Hepatocyte (in vitro differentiated cells): Measurements from ENCODE around the gene DEXI. TPM values are rescaled to one million over a fixed set of nuclear protein-coding genes. Genes with fewer than 3 reads are reported as not detected.

Experiments
- DNase-seq: peaks from one replicate; pipeline ENCODE4 v3.0.0-alpha.2; 2016; ENCODE audit warnings: low spot score
- H2AFZ ChIP-seq: fragments of 200-600 bp; sonication (generic); 2 replicates; pipeline ENCODE4 v1.6.0; 2016; ENCODE audit warnings: antibody characterized with exemption, mild to moderate bottlenecking
- H3K27ac ChIP-seq: fragments of 200-600 bp; sonication (generic); 2 replicates; pipeline ENCODE4 v1.5.1; 2016; ENCODE audit warnings: mild to moderate bottlenecking
- H3K27me3 ChIP-seq: fragments of 200-600 bp; sonication (generic); 2 replicates; pipeline ENCODE4 v1.6.1; 2016
- H3K36me3 ChIP-seq: fragments of 200-600 bp; sonication (generic); replicated peaks from 2 replicates; pipeline ENCODE4 v1.5.1; 2016; ENCODE audit warnings: low read depth; ENCODE audit not compliant: insufficient read depth
- H3K4me1 ChIP-seq: fragments of 200-600 bp; sonication (generic); 2 replicates; pipeline ENCODE4 v1.5.1; 2016; ENCODE audit warnings: mild to moderate bottlenecking, moderate library complexity; ENCODE audit not compliant: insufficient read depth
- H3K4me2 ChIP-seq: fragments of 200-600 bp; sonication (generic); 2 replicates; pipeline ENCODE4 v1.6.0; 2016
- H3K4me3 ChIP-seq: fragments of 200-600 bp; sonication (generic); 2 replicates; pipeline ENCODE4 v1.5.1; 2016; ENCODE audit warnings: mild to moderate bottlenecking
- H3K79me2 ChIP-seq: fragments of 200-600 bp; sonication (generic); 2 replicates; pipeline ENCODE4 v1.6.0; 2017; ENCODE audit warnings: mild to moderate bottlenecking
- H3K9me2 ChIP-seq: fragments of 200-600 bp; sonication (generic); replicated peaks from 2 replicates; pipeline ENCODE4 v1.6.0; 2017; ENCODE audit warnings: mild to moderate bottlenecking; ENCODE audit not compliant: insufficient read depth
- H3K9me3 ChIP-seq: fragments of 200-600 bp; sonication (generic); 2 replicates; pipeline ENCODE4 v1.5.1; 2016; ENCODE audit warnings: low read depth, mild to moderate bottlenecking
- H4K20me1 ChIP-seq: fragments of 200-600 bp; sonication (generic); 2 replicates; pipeline ENCODE4 v1.6.0; 2016; ENCODE audit warnings: mild to moderate bottlenecking; ENCODE audit not compliant: insufficient read depth, poor library complexity, severe bottlenecking
- CTCF ChIP-seq: fragments of 200-600 bp; sonication (generic); IDR thresholded peaks from 2 replicates; pipeline ENCODE4 v1.5.1; 2016; ENCODE audit warnings: antibody characterized with exemption, mild to moderate bottlenecking; ENCODE audit not compliant: poor library complexity
- EZH2 ChIP-seq: fragments of 200-600 bp; sonication (generic); IDR thresholded peaks from 2 replicates; pipeline ENCODE4 v1.6.1; 2016; ENCODE audit warnings: antibody characterized with exemption, mild to moderate bottlenecking, borderline replicate concordance
- EZH2phosphoT487 ChIP-seq: fragments of 200-600 bp; sonication (generic); IDR thresholded peaks from one replicate; pipeline ENCODE4 v1.6.1; 2018; ENCODE audit warnings: antibody characterized with exemption, mild to moderate bottlenecking, low read depth, moderate library complexity; ENCODE audit not compliant: unreplicated experiment, severe bottlenecking
- WGBS: methylation state at CpG from one replicate; pipeline ENCODE4 v1.1.6; 2016; ENCODE audit warnings: low lambda C conversion rate; ENCODE audit errors: missing lambda C conversion rate; 5-methylcytosine and 5-hydroxymethylcytosine counted together
- polyA plus RNA-seq: library from polyadenylated mRNA; unstranded; fragments of >200 nt; fragmentation: Nextera tagmentation; extraction: Ambion mirVana; gene quantifications from 2 replicates; pipeline ENCODE4 v1.2.1, GENCODE V29; 2016
- total RNA-seq: library from RNA; depleted of rRNA; stranded (reverse); fragments of >200 nt; gene quantifications from 2 replicates; pipeline ENCODE4 v1.2.3, GENCODE V29; 2014

DEXI gene
- total and polyA plus RNA-seq, 2 experiments from 2014 or later, result 51.6 to 82.4 TPM

GRCh38 chr16:10959161-10959560 is 16.9 kb upstream of the DEXI start:
- WGBS, result 89% methylated on average over 5 of the region's 5 CpGs
- H3K27me3 ChIP-seq, result no peaks in the 10 kb centered on the region
- TF ChIP-seq CTCF (no peak), EZH2phosphoT487 (no peak), EZH2 (no peak)

GRCh38 chr16:10957771-10958482 is 15.7 kb upstream of the DEXI start:
- H3K9me3 ChIP-seq, result no peaks in the 10 kb centered on the region
- 86% methylated on average over 6 of the region's 6 CpGs for WGBS
- no peak overlapping the region for H3K27ac ChIP-seq
- H3K79me2 ChIP-seq, result peaks cover 36% of the 10 kb centered on the region
- H3K9me2 ChIP-seq, result no peaks in the 10 kb centered on the region
- no peak for DNase-seq
- no peak overlapping the region for H2AFZ ChIP-seq
- TF ChIP-seq CTCF (no peak), EZH2 (no peak), EZH2phosphoT487 (no peak)
- no peak overlapping the region for H3K4me3 ChIP-seq
- H3K27me3 ChIP-seq, result no peaks in the 10 kb centered on the region
- no peaks in the 10 kb centered on the region for H4K20me1 ChIP-seq
- H3K36me3 ChIP-seq, result no peaks in the 10 kb centered on the region
- H3K4me2 ChIP-seq, result no peak overlapping the region
- peaks cover 7% of the 10 kb centered on the region for H3K4me1 ChIP-seq

More at GRCh38 chr16:10959161-10959560, 16.9 kb upstream of the DEXI start:
- no peak overlapping the region for H3K4me2 ChIP-seq
- peaks cover 7% of the 10 kb centered on the region for H3K4me1 ChIP-seq
- H3K36me3 ChIP-seq, result peaks cover 2% of the 10 kb centered on the region
- H3K27ac ChIP-seq, result no peak overlapping the region
- no peak overlapping the region for H3K4me3 ChIP-seq
- no peak overlapping the region for H2AFZ ChIP-seq
- DNase-seq, result no peak
- H3K9me3 ChIP-seq, result no peaks in the 10 kb centered on the region
- H4K20me1 ChIP-seq, result no peaks in the 10 kb centered on the region
- peaks cover 28% of the 10 kb centered on the region for H3K79me2 ChIP-seq
- no peaks in the 10 kb centered on the region for H3K9me2 ChIP-seq

GRCh38 chr16:10954903-10955302 is 12.6 kb upstream of the DEXI start:
- H3K4me3 ChIP-seq, result no peak overlapping the region
- H3K4me2 ChIP-seq, result no peak overlapping the region
- DNase-seq, result no peak
- TF ChIP-seq EZH2 (no peak), EZH2phosphoT487 (no peak), CTCF (no peak)
- no peak overlapping the region for H2AFZ ChIP-seq
- no peaks in the 10 kb centered on the region for H3K27me3 ChIP-seq
- peaks cover 3% of the 10 kb centered on the region for H4K20me1 ChIP-seq
- no peaks in the 10 kb centered on the region for H3K36me3 ChIP-seq
- H3K4me1 ChIP-seq, result peaks cover 6% of the 10 kb centered on the region
- 77% methylated on average over 7 of the region's 7 CpGs for WGBS
- no peaks in the 10 kb centered on the region for H3K9me2 ChIP-seq
- H3K79me2 ChIP-seq, result peaks cover 61% of the 10 kb centered on the region
- no peaks in the 10 kb centered on the region for H3K9me3 ChIP-seq
- H3K27ac ChIP-seq, result no peak overlapping the region
